ENCODE measurements around the gene DHRS12. TPM values are rescaled to one million over a fixed set of nuclear protein-coding genes. Genes with fewer than 3 reads are reported as not detected.

The DHRS12 gene
- total and polyA plus RNA-seq, 12 donors: 5.5 to 20.6 (median 10.3) TPM

DNA sequence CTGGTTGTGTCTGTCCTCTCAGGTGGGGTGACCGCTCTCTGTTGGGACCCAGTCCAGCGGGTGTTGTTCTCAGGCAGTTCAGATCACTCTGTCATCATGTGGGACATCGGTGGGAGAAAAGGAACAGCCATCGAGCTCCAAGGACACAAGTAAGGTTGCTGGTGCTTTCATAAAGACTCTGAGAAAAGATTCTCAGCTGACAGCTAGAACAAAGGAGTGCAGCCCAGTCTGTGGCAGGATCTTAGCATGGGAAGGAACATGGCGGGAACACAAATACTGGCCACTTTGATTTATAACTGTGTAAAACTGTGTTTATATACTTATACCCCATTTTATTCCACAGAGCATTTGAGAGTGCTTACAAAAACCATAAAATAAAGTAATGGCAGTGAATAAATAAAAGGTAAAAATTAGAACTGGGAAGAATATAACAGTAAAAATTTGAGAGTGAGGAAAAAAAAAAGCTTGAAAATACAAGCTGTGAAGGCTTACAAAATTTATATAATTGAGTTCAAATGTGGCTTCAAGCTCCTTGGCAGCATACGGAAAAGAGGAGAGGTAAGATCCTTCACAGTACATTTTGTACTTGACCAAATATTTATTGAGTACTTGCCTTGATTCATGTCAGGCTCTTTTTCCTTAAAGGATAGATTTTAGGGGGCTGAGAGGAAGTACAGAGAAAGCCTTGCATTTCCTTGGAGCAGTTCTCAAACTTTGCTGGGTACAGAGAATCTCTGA, 64.8 kb downstream of the DHRS12 start:
- 75 to 86% methylated on average over 6 of the region's 6 CpGs for WGBS, 2 donors

DNA sequence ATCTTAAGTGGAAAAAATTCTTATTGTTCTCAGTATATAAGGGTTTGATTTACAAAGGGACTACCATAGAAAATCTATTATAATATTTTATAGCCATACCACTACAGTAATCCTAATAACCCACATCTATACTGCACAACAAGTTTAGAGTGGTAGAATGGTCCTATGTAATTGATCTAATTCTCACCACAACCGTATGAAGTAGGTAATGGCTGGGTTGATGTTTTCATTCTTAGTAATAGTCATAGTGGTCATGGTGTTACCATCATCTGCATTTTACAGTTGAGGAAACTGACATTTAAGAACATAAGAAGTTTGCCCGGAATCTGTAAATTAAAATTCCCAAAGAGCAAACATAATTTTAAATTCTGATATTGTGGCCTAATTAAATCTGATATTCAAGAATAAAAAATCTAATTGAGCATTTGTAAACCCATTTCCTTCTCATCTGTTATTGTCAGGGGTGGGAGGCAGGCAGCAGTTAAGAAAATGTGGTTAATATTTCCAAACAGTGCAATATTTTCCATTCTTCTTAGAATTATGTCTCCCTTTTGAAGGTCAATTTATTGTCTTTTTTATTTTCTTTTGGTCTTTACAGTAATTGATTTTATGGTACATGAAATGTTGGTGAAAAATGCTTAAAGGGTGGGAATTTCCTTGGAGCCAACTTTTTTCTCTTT, 65.6 kb downstream of the DHRS12 start:
- no peaks in the 10 kb centered on the region for H3K27me3 ChIP-seq
- DNase-seq: no peak
- intact Hi-C loops (cut with DNase I): loop anchor here in 4 of 10 donors (10.0 kb wide), 4 partner anchors 154 to 304 kb away; partner anchors contain the start of genes WDFY2 (in 2 of the 4) and INTS6 (in 1 of the 4)
- H3K9me3 ChIP-seq: no peaks in the 10 kb centered on the region
- H3K4me1 ChIP-seq: peaks cover 0 to 16% (median 0%) of the 10 kb centered on the region in 9 donors
- peaks cover 0 to 65% (median 3%) of the 10 kb centered on the region in 9 donors for H3K36me3 ChIP-seq
- TF ChIP-seq, protein P1, sequence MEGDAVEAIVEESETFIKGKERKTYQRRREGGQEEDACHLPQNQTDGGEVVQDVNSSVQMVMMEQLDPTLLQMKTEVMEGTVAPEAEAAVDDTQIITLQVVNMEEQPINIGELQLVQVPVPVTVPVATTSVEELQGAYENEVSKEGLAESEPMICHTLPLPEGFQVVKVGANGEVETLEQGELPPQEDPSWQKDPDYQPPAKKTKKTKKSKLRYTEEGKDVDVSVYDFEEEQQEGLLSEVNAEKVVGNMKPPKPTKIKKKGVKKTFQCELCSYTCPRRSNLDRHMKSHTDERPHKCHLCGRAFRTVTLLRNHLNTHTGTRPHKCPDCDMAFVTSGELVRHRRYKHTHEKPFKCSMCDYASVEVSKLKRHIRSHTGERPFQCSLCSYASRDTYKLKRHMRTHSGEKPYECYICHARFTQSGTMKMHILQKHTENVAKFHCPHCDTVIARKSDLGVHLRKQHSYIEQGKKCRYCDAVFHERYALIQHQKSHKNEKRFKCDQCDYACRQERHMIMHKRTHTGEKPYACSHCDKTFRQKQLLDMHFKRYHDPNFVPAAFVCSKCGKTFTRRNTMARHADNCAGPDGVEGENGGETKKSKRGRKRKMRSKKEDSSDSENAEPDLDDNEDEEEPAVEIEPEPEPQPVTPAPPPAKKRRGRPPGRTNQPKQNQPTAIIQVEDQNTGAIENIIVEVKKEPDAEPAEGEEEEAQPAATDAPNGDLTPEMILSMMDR (IDR thresholded peaks at IDR 0.05): no peak
- no peak for ATAC-seq
- H3K4me3 ChIP-seq: no peak overlapping the region
- 95 to 98% methylated on average over 2 of the region's 2 CpGs for WGBS, 2 donors
- no peak overlapping the region for H3K27ac ChIP-seq

More for the DNA sequence above, 64.8 kb downstream of the DHRS12 start:
- no peak overlapping the region for H3K4me3 ChIP-seq
- H3K27ac ChIP-seq: peak overlapping the region in 5 of 10 donors; percentile 5 to 48 (median 42)
- H3K4me1 ChIP-seq: peaks cover 0 to 16% (median 0%) of the 10 kb centered on the region in 9 donors
- H3K27me3 ChIP-seq: no peaks in the 10 kb centered on the region
- H3K9me3 ChIP-seq: no peaks in the 10 kb centered on the region
- H3K36me3 ChIP-seq: peaks cover 0 to 73% (median 3%) of the 10 kb centered on the region in 9 donors
- intact Hi-C loops (cut with DNase I): loop anchor here in 4 of 10 donors (10.0 kb wide), 4 partner anchors 154 to 304 kb away; partner anchors contain the start of genes WDFY2 (in 2 of the 4) and INTS6 (in 1 of the 4)
- ATAC-seq (peak in 3 of 8 donors; percentile 15 to 60 (median 16)), DNase-seq (no peak)
- TF ChIP-seq, protein P1 (IDR thresholded peaks at IDR 0.05): no peak

DNA sequence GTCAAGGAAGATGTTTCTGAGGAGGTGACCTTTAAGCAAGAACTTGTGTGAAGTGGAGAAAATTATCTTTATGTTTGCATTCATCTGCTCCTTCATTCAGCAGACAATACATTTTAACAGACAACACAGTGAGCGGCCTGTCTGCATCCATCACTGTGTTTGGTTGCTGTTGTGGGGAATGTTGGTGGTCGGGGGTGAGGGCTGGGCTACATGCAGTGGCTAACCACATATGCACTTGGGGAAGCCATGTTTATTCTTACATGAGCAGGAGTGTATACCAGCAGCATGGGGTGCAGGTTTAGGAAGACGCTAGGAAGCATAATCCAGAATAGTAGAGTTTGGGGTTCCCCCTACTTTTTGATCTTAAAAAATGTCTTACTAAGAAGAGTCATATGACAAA, 66.4 kb downstream of the DHRS12 start:
- no peaks in the 10 kb centered on the region for H3K27me3 ChIP-seq
- TF ChIP-seq, protein P1 (IDR thresholded peaks at IDR 0.05): no peak
- no peak for DNase-seq
- WGBS, 2 donors: 96% methylated on average over 3 of the region's 3 CpGs
- intact Hi-C loops (cut with DNase I): loop anchor here in 4 of 10 donors (10.0 kb wide), 4 partner anchors 153 to 303 kb away; partner anchors contain the start of genes WDFY2 (in 2 of the 4) and INTS6 (in 1 of the 4)
- peaks cover 0 to 16% (median 0%) of the 10 kb centered on the region in 9 donors for H3K4me1 ChIP-seq
- H3K4me3 ChIP-seq: no peak overlapping the region
- no peaks in the 10 kb centered on the region for H3K9me3 ChIP-seq
- peaks cover 0 to 58% (median 3%) of the 10 kb centered on the region in 9 donors for H3K36me3 ChIP-seq
- no peak for ATAC-seq
- H3K27ac ChIP-seq: no peak overlapping the region

DNA sequence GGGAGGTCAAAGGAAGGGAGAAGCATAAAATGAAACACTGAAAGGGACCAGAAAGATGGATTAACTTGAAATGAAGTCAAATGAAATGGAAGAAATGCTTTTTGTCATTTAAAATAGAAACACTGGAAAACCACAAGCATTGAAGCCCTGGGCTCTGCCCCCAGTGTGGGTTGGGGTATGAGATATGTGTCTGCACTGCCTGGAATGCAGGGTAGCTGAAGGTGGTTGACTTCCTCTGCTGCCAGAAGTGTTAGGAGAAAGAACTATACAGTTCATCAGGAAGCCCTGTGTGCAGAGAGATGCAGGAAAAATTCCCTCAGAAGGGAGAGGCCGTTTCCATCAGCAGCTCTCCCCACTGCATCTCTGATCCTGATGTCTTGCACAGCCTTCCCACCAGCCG, 69.2 kb downstream of the DHRS12 start:
- no peak overlapping the region for H3K4me3 ChIP-seq
- no peak for DNase-seq
- H3K9me3 ChIP-seq: no peaks in the 10 kb centered on the region
- intact Hi-C loops (cut with DNase I): loop anchor here in 9 of 10 donors (5.0 to 10.0 kb wide), 9 partner anchors 147 to 302 kb away; partner anchors contain the start of genes INTS6 (in 3 of the 9) and WDFY2 (in 2 of the 9)
- no peak overlapping the region for H3K27ac ChIP-seq
- H3K36me3 ChIP-seq: peaks cover 0 to 40% (median 3%) of the 10 kb centered on the region in 9 donors
- TF ChIP-seq, protein P1 (IDR thresholded peaks at IDR 0.05): no peak
- H3K27me3 ChIP-seq: no peaks in the 10 kb centered on the region
- H3K4me1 ChIP-seq: peaks cover 0 to 32% (median 16%) of the 10 kb centered on the region in 9 donors
- no peak for ATAC-seq
- 85% methylated on average over 2 of the region's 2 CpGs for whole genome bisulfite sequencing, 2 donors
